ENCODE measurements around the gene SETBP1.

DNA sequence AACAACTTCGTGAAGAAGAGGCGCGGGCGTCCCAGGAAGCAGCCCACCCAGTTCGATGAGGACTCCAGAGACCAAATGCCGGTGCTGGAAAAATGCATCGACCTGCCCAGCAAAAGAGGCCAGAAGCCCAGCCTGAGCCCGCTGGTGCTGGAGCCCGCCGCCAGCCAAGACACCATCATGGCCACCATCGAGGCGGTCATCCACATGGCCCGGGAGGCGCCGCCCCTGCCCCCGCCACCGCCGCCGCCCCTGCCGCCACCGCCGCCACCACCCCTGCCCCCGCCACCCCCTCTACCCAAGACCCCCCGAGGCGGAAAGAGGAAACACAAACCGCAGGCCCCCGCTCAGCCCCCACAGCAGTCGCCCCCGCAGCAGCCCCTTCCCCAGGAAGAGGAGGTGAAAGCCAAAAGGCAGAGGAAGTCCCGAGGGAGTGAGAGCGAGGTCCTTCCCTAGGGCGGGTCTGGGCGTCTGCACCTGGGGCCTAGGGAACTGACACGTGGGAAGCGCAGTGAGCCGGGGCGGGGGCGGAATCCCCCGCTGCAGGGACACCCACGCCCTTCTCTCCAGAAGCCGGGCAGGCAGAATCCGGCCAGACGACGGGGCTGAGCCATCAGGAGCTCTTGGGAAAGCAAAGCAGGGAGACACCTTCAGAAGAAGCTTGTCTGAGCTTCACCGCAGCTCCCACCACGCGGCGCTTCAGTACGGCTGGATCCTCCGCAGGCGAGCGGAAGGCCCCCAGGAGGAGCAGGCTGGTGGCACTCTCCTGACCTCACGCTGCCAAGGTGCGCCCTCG is 382.8 kb downstream of the SETBP1 start:
- TF ChIP-seq BACH2 (CRISPR knock-in tag; IDR thresholded peaks at IDR 0.05; ENCODE audit: borderline replicate concordance), result no peak
- no peak for TF ChIP-seq PPARA (CRISPR knock-in tag; IDR thresholded peaks at IDR 0.05; ENCODE audit: borderline replicate concordance)
- no peak for TF ChIP-seq ARNTL (CRISPR knock-in tag; IDR thresholded peaks at IDR 0.05; ENCODE audit: borderline replicate concordance, low read depth)
- TF ChIP-seq CREB5 (CRISPR knock-in tag; IDR thresholded peaks at IDR 0.05; ENCODE audit: low read depth), result no peak
- no peak for TF ChIP-seq ZNF8 (CRISPR knock-in tag; IDR thresholded peaks at IDR 0.05)
- no peak for TF ChIP-seq ZFP30 (CRISPR knock-in tag; IDR thresholded peaks at IDR 0.05)
- no peak for TF ChIP-seq OSR1 (CRISPR knock-in tag; IDR thresholded peaks at IDR 0.05)
- TF ChIP-seq TOX (CRISPR knock-in tag; IDR thresholded peaks at IDR 0.05; ENCODE audit: borderline replicate concordance), result no peak
- TF ChIP-seq, protein P1, sequence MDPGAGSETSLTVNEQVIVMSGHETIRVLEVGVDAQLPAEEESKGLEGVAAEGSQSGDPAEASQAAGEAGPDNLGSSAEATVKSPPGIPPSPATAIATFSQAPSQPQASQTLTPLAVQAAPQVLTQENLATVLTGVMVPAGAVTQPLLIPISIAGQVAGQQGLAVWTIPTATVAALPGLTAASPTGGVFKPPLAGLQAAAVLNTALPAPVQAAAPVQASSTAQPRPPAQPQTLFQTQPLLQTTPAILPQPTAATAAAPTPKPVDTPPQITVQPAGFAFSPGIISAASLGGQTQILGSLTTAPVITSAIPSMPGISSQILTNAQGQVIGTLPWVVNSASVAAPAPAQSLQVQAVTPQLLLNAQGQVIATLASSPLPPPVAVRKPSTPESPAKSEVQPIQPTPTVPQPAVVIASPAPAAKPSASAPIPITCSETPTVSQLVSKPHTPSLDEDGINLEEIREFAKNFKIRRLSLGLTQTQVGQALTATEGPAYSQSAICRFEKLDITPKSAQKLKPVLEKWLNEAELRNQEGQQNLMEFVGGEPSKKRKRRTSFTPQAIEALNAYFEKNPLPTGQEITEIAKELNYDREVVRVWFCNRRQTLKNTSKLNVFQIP (CRISPR knock-in tag; IDR thresholded peaks at IDR 0.05; ENCODE audit: borderline replicate concordance, low read depth), result no peak
- no peak for TF ChIP-seq PATZ1 (CRISPR knock-in tag; IDR thresholded peaks at IDR 0.05; ENCODE audit: borderline replicate concordance)
- TF ChIP-seq GLIS3 (CRISPR knock-in tag; IDR thresholded peaks at IDR 0.05), result no peak
- TF ChIP-seq SNAI2 (CRISPR knock-in tag; IDR thresholded peaks at IDR 0.05), result no peak
- TF ChIP-seq ZNF565 (CRISPR knock-in tag; conservative IDR thresholded peaks at IDR 0.05; ENCODE audit: low read depth), result no peak
- no peak for TF ChIP-seq ZNF70 (CRISPR knock-in tag; IDR thresholded peaks at IDR 0.05)

Measured in SK-N-SH treated with all-trans-retinoic acid at 6 μM for 48 hours (cell line).